Measurements from ENCODE around the gene CRYL1. TPM values are rescaled to one million over a fixed set of nuclear protein-coding genes. Genes with fewer than 3 reads are reported as not detected.
A peak's percentile ranks its signal among the peaks of the same experiment; 100 is the strongest.

Gene CRYL1
- total RNA-seq, 4 donors from 2014 or later: 75.0 to 188 (median 145) TPM

DNA sequence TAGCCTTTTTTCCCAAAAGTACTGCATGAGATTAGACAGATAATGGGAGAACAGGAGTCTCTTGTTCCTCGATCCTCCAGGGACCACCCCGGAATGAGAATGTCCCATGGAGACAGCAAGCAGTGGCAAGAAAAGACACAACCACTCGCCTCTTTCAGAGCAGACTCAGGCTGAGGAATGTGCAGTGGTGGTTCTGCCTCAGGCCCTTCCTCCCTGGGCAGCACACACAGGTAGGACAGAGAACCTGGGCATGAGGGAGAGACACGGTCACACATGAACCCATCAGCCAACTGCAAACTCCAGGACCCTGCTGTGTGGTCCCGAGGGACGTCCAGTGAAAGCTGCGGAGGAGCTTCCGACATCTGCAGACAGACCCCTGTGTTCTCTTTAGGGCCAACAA lies 31.0 kb downstream of the CRYL1 start:
- no peaks in the 10 kb centered on the region for H3K36me3 ChIP-seq
- no peak overlapping the region for H3K27ac ChIP-seq
- intact Hi-C loops (cut with DNase I; ENCODE audit: low total_unique reads): loop anchor here (5.0 kb wide), 1 partner anchor 428 kb away; no protein-coding TSS in a partner anchor
- DNase-seq: no peak
- H3K4me3 ChIP-seq: no peak overlapping the region
- H3K4me1 ChIP-seq: peaks cover 5 to 13% (median 8%) of the 10 kb centered on the region in 4 donors
- H3K9me3 ChIP-seq: no peaks in the 10 kb centered on the region
- TF ChIP-seq POLR2A (IDR thresholded peaks at IDR 0.05) (no peak), POLR2AphosphoS5 (IDR thresholded peaks at IDR 0.05) (no peak), EP300 (IDR thresholded peaks at IDR 0.05; ENCODE audit: low read depth) (no peak)
- TF ChIP-seq, protein P1, sequence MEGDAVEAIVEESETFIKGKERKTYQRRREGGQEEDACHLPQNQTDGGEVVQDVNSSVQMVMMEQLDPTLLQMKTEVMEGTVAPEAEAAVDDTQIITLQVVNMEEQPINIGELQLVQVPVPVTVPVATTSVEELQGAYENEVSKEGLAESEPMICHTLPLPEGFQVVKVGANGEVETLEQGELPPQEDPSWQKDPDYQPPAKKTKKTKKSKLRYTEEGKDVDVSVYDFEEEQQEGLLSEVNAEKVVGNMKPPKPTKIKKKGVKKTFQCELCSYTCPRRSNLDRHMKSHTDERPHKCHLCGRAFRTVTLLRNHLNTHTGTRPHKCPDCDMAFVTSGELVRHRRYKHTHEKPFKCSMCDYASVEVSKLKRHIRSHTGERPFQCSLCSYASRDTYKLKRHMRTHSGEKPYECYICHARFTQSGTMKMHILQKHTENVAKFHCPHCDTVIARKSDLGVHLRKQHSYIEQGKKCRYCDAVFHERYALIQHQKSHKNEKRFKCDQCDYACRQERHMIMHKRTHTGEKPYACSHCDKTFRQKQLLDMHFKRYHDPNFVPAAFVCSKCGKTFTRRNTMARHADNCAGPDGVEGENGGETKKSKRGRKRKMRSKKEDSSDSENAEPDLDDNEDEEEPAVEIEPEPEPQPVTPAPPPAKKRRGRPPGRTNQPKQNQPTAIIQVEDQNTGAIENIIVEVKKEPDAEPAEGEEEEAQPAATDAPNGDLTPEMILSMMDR (IDR thresholded peaks at IDR 0.05): no peak
- H3K27me3 ChIP-seq: no peaks in the 10 kb centered on the region
- in situ Hi-C loops (cut with MboI; ENCODE audit: low pct_ligation_motif_present in 1 of 4, low pct_unique_long_range_greater_than_20kb in 1 of 4, low sequenced_read_pairs in 3 of 4): loop anchor here (10.0 to 25.0 kb wide), 7 partner anchors 210 to 430 kb away; partner anchors contain the start of genes IL17D (in 3 of the 4), GJB2 (in 2 of the 4) and XPO4 (in 1 of the 4)
- 49 to 60% methylated on average over 1 to 8 of the region's 8 CpGs for WGBS, 2 donors (ENCODE audit: low coverage in 1 of 2)

DNA sequence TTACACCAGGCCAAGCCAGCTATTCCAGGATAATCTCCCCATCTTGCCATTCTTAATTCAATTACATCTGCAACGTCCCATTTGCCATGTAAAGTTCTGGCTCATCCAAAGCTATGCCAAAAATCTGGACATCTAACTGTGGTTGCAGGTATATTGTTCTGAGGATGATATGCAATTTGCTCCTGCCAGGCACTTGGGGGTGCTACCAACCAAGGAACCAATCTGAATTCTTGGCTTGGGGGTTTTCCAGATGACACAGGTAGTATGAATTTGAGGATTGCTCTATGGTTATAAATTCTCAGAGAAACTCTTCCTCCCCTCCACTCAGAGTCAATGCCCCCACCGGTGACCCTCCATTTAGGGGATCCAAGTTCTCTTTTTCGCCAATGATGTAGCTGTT lies 33.0 kb downstream of the CRYL1 start:
- 56 to 62% methylated on average over 2 to 3 of the region's 3 CpGs for WGBS, 2 donors (ENCODE audit: low coverage in 1 of 2)
- no peaks in the 10 kb centered on the region for H3K9me3 ChIP-seq
- peak; percentile 30 for DNase-seq
- TF ChIP-seq, protein P1 (IDR thresholded peaks at IDR 0.05): peak; percentile 39 to 52 (median 47)
- no peak for TF ChIP-seq EP300 (IDR thresholded peaks at IDR 0.05; ENCODE audit: low read depth)
- H3K4me3 ChIP-seq: no peak overlapping the region
- peaks cover 5 to 13% (median 8%) of the 10 kb centered on the region in 4 donors for H3K4me1 ChIP-seq
- no peaks in the 10 kb centered on the region for H3K27me3 ChIP-seq
- H3K27ac ChIP-seq: no peak overlapping the region
- intact Hi-C loops (cut with DNase I; ENCODE audit: low total_unique reads): no loop called here
- in situ Hi-C loops (cut with MboI; ENCODE audit: low pct_ligation_motif_present in 1 of 4, low pct_unique_long_range_greater_than_20kb in 1 of 4, low sequenced_read_pairs in 3 of 4): loop anchor here (10.0 to 25.0 kb wide), 7 partner anchors 212 to 432 kb away; partner anchors contain the start of genes IL17D (in 3 of the 4), GJB2 (in 2 of the 4) and XPO4 (in 1 of the 4)
- no peaks in the 10 kb centered on the region for H3K36me3 ChIP-seq

DNA sequence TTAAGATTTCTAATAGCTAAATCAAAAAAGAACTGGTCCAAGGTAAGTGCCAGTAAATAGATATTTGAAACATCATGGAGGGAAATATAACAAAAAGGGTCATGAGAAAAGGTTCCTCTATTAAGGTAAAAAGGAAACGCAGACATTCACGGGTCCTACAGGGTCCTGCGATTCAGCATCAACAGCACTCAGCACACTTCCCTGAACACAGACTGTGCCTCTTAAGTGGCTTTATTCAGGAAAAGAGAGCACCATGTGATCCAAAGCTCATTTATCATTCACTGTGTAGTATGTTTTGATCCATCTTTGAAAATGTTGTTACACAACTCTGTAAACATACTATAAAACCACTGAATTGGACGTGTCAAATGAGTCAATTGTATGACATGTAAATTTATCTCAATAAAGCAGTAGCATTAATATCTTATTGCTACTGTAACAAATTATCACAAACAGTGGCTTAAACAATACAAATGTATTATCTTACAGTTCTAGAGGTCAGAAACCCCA lies 33.7 kb downstream of the CRYL1 start:
- Histone ChIP-seq H3K27ac (no peak overlapping the region), H3K27me3 (no peaks in the 10 kb centered on the region), H3K4me3 (no peak overlapping the region), H3K4me1 (peaks cover 5 to 13% (median 8%) of the 10 kb centered on the region in 4 donors), H3K36me3 (no peaks in the 10 kb centered on the region), H3K9me3 (no peaks in the 10 kb centered on the region)
- TF ChIP-seq, protein P1 (IDR thresholded peaks at IDR 0.05): no peak
- no peak for TF ChIP-seq POLR2A (IDR thresholded peaks at IDR 0.05)
- no peak for TF ChIP-seq POLR2AphosphoS5 (IDR thresholded peaks at IDR 0.05)
- no peak for TF ChIP-seq EP300 (IDR thresholded peaks at IDR 0.05; ENCODE audit: low read depth)
- 40 to 55% methylated on average over 4 of the region's 4 CpGs for WGBS, 2 donors (ENCODE audit: low coverage in 1 of 2)
- intact Hi-C loops (cut with DNase I; ENCODE audit: low total_unique reads): no loop called here
- DNase-seq: no peak
- in situ Hi-C loops (cut with MboI; ENCODE audit: low pct_ligation_motif_present in 1 of 4, low pct_unique_long_range_greater_than_20kb in 1 of 4, low sequenced_read_pairs in 3 of 4): loop anchor here (10.0 to 25.0 kb wide), 7 partner anchors 213 to 433 kb away; partner anchors contain the start of genes IL17D (in 3 of the 4), GJB2 (in 2 of the 4) and XPO4 (in 1 of the 4)

DNA sequence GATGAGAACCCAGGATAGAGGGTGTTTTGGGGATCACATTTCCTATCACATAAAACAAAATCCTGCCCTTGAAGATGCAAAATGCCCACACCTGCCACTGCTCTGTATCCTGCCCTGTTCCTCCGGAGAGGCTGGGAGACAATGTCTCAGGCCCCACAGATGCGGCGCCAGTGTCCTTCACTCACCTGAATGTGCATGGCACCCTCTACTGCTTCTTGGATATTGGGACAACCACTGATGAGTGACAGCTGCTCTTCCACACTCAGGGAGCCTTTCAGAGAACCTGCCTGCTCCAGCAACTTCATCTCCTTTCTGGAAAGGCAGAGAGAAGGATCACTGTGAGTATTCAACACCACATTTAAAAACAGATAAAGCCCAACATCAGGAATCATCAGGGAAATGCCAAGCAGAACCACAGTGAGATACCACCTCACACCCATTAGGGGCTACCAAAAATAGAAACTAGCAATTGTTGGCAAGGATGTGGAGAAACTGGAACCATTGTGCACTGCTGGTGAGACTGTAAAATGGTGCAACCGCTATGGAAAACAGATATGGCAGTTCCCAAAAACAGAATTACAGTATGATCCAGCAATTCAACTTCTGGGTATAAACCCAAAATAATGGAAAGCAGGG lies 36.4 kb downstream of the CRYL1 start:
- WGBS, 2 donors (ENCODE audit: low coverage in 1 of 2): 58 to 70% methylated on average over 1 to 4 of the region's 4 CpGs
- TF ChIP-seq POLR2A (IDR thresholded peaks at IDR 0.05): no peak
- TF ChIP-seq, protein P1 (IDR thresholded peaks at IDR 0.05): peak in 4 of 5 experiments; percentile 33 to 41 (median 38)
- Histone ChIP-seq H3K27me3 (no peaks in the 10 kb centered on the region), H3K4me1 (no peaks in the 10 kb centered on the region), H3K27ac (no peak overlapping the region), H3K36me3 (no peaks in the 10 kb centered on the region), H3K4me3 (no peak overlapping the region), H3K9me3 (no peaks in the 10 kb centered on the region)
- intact Hi-C loops (cut with DNase I; ENCODE audit: low total_unique reads) (no loop called here), in situ Hi-C loops (cut with MboI; ENCODE audit: low pct_ligation_motif_present in 1 of 4, low pct_unique_long_range_greater_than_20kb in 1 of 4, low sequenced_read_pairs in 3 of 4) (loop anchor here in 3 of 4 donors (10.0 to 25.0 kb wide), 5 partner anchors 223 to 423 kb away; partner anchors contain the start of genes GJB2 (in 3 of the 3), IL17D (in 1 of the 3) and XPO4 (in 1 of the 3))
- peak; percentile 52 for DNase-seq

Measured in transverse colon (tissue), 4 donors.